H1 (cell line): ENCODE data around the gene TPRN. TPM values are rescaled to one million over a fixed set of nuclear protein-coding genes. Genes with fewer than 3 reads are reported as not detected.

Experiments used
- BACH1 ChIP-seq: IDR thresholded peaks from 2 replicates; pipeline ENCODE4 v1.6.1; 2012; ENCODE audit warnings: low read length, improper control_type of control experiment
- CTBP2 ChIP-seq: IDR thresholded peaks from 2 replicates; pipeline ENCODE4 v1.7.0; 2011; ENCODE audit warnings: borderline replicate concordance, mild to moderate bottlenecking, moderate library complexity, mixed read lengths, low read length; ENCODE audit not compliant: insufficient read depth, insufficient read length
- GABPA ChIP-seq: IDR thresholded peaks from 2 replicates; pipeline ENCODE4 v1.6.1; 2011; ENCODE audit warnings: mild to moderate bottlenecking, low read length, moderate library complexity, borderline replicate concordance; ENCODE audit not compliant: insufficient read depth
- POU5F1 ChIP-seq: IDR thresholded peaks from 2 replicates; pipeline ENCODE4 v1.6.1; 2011; ENCODE audit warnings: low read depth, mild to moderate bottlenecking, low read length, moderate library complexity
- polyA plus RNA-seq, 7 experiments: library from polyadenylated mRNA; depleted of rRNA in 3 of 7; stranded (reverse) in 5 of 7; unstranded in 2 of 7; fragments of >200 nt in 5 of 7; fragments of 200-250 nt in 2 of 7; gene quantifications; 1 replicate in 5 of 7; 2 replicates in 1 of 7; 4 replicates in 1 of 7; pipeline versions ENCODE4 v1.2.1 to v1.2.3, GENCODE V29; 2011 to 2013; ENCODE audit warnings: missing spikeins in 2 of 7, mixed read lengths in 2 of 7
- total RNA-seq: library from RNA; stranded (reverse); fragmentation: NEBNext Ultra II Directional; extraction: Animal tissue kit (Norgen Biotek cat#: 25700); gene quantifications from 2 replicates; pipeline ENCODE4 v1.2.1, GENCODE V29; 2021

Gene TPRN
- total and polyA plus RNA-seq, 2 of the 8 experiments (the other 6 are each of a cell fraction or from before 2014, with no cell fraction given), result 9.7 to 23.2 TPM

- TF ChIP-seq CTBP2, result no peak
- TF ChIP-seq GABPA, result no peak
- no peak for TF ChIP-seq POU5F1
- no peak for TF ChIP-seq BACH1
Measured at GRCh38 chr9:137214620-137215019, 14.1 kb upstream of the TPRN start (continued).
